ENCODE measurements around the gene NEU2. TPM values are rescaled to one million over a fixed set of nuclear protein-coding genes. Genes with fewer than 3 reads are reported as not detected.

NEU2 gene
- total and polyA plus RNA-seq, 2 of the 4 experiments (the other 2 are of a cell fraction): not detected

- Histone ChIP-seq H4K8ac (ENCODE audit: low read depth in 2 of 2, low read length in 2 of 2) (no peak overlapping the region), H3K4me2 (ENCODE audit: low read depth, low read length) (no peak overlapping the region), H2BK20ac (ENCODE audit: low read depth, low read length) (no peak overlapping the region), H2AK5ac (ENCODE audit: low read depth, low read length) (no peak overlapping the region), H3K56ac (ENCODE audit: extremely low read depth, insufficient read depth, low read length) (no peak overlapping the region), H4K20me1 (ENCODE audit: insufficient read depth, low read length) (no peaks in the 10 kb centered on the region), H4K5ac (ENCODE audit: low read depth, low read length) (no peak overlapping the region), H2BK120ac (ENCODE audit: low read depth, low read length) (no peak overlapping the region), H3K18ac (ENCODE audit: low read depth, low read length) (no peak overlapping the region), H2AK9ac (replicated peaks; ENCODE audit: low read depth, low read length, poor library complexity) (no peak overlapping the region), H2BK5ac (ENCODE audit: low read depth, low read length, poor library complexity, severe bottlenecking) (no peak overlapping the region), H4K91ac (ENCODE audit: insufficient read depth, low read depth, low read length) (no peak overlapping the region), H3K9me1 (ENCODE audit: insufficient read depth, low read length) (no peaks in the 10 kb centered on the region), H3K27ac (ENCODE audit: insufficient read depth, low read length) (no peak overlapping the region), H3K23ac (ENCODE audit: low read depth, low read length) (no peak overlapping the region), H3K27me3 (ENCODE audit: control insufficient read depth, insufficient read depth, low read length) (no peaks in the 10 kb centered on the region), H3K9me3 (ENCODE audit: control insufficient read depth, insufficient read depth, low read length) (no peaks in the 10 kb centered on the region), H3K9ac (ENCODE audit: low read depth, low read length) (no peak overlapping the region), H3K4ac (ENCODE audit: low read depth, low read length) (no peak overlapping the region), H2BK15ac (ENCODE audit: low read depth, low read length) (no peak overlapping the region), H2AFZ (replicated peaks; ENCODE audit: low read length, poor library complexity) (no peak overlapping the region), H3K36me3 (ENCODE audit: control insufficient read depth, insufficient read depth, low read length) (no peaks in the 10 kb centered on the region), H3K79me1 (ENCODE audit: low read depth in 1 of 2, low read length in 2 of 2) (no peaks in the 10 kb centered on the region), H3K4me3 (ENCODE audit: insufficient read depth, low read depth, low read length) (no peak overlapping the region), H3K14ac (replicated peaks; ENCODE audit: low read depth, low read length) (no peak overlapping the region), H3K4me1 (ENCODE audit: control insufficient read depth, insufficient read depth, low read length) (no peaks in the 10 kb centered on the region)
- DNase-seq (no peak), ATAC-seq (ENCODE audit: low read depth) (no peak)
- CTCF ChIA-PET: no interaction called here
- dilution Hi-C loops (cut with HindIII; ENCODE audit: low sequenced_read_pairs, unreplicated experiment): no loop called here
- in situ Hi-C loops (cut with MboI; ENCODE audit: low sequenced_read_pairs): no loop called here
- POLR2A ChIA-PET (ENCODE audit: unreplicated experiment): no interaction called here
- TF ChIP-seq CHD1 (IDR thresholded peaks at IDR 0.05; ENCODE audit: low read depth, low read length) (no peak), CTCF (conservative IDR thresholded peaks at IDR 0.05; ENCODE audit: low read depth, low read length) (no peak), CEBPB (IDR thresholded peaks at IDR 0.05; ENCODE audit: low read depth, low read length) (no peak), USF2 (IDR thresholded peaks at IDR 0.05; ENCODE audit: low read depth, low read length) (no peak), FOS (IDR thresholded peaks at IDR 0.05; ENCODE audit: low read depth, low read length) (no peak), SMC3 (IDR thresholded peaks at IDR 0.05; ENCODE audit: low read depth, low read length) (no peak)
- BruUV-seq (replicated peaks): no TSS peak
- intact Hi-C loops (cut with micrococcal nuclease): no loop called here
- WGBS, 2 experiments (ENCODE audit: extremely low coverage in 2 of 2, insufficient read length in 1 of 2): no CpG with 5 or more reads among the region's 4 CpGs
Measured at GRCh38 chr2:232993231-232993821, 39.1 kb upstream of the NEU2 start.

Data from IMR-90 (cell line).